GM23338 (cell line): Measurements from ENCODE around the gene B3GAT3. TPM values are rescaled to one million over a fixed set of nuclear protein-coding genes. Genes with fewer than 3 reads are reported as not detected.

Experiments used
- ATAC-seq: fragments of 200-7000 bp; cut with Tn5 transposase; 3 replicates; pipeline ENCODE4 v1.9.1; 2020
- DNase-seq: peaks from one replicate; pipeline ENCODE4 v3.0.0-alpha.2; 2015; ENCODE audit warnings: low spot score
- H2AFZ ChIP-seq: fragments of 200-600 bp; sonication (generic); 2 replicates; pipeline ENCODE4 v1.8.0; 2016; ENCODE audit warnings: antibody characterized with exemption, mild to moderate bottlenecking, moderate library complexity
- H3F3A ChIP-seq: fragments of 200-600 bp; sonication (generic); replicated peaks from 2 replicates; pipeline ENCODE4 v1.8.0; 2017; ENCODE audit warnings: antibody characterized with exemption, mixed run types, low read depth
- H3K27ac ChIP-seq: fragments of 200-600 bp; sonication (generic); 2 replicates; pipeline ENCODE4 v1.6.1; 2016; ENCODE audit warnings: low read depth
- H3K27me3 ChIP-seq: fragments of 200-600 bp; sonication (generic); 2 replicates; pipeline ENCODE4 v1.8.0; 2016; ENCODE audit warnings: mild to moderate bottlenecking, mixed run types, moderate library complexity; ENCODE audit not compliant: insufficient read depth
- H3K36me3 ChIP-seq: fragments of 200-600 bp; sonication (generic); 2 replicates; pipeline ENCODE4 v1.8.0; 2016; ENCODE audit warnings: mild to moderate bottlenecking; ENCODE audit not compliant: insufficient read depth
- H3K4me1 ChIP-seq: fragments of 200-600 bp; sonication (generic); 2 replicates; pipeline ENCODE4 v1.8.0; 2016; ENCODE audit warnings: mild to moderate bottlenecking, moderate library complexity; ENCODE audit not compliant: insufficient read depth
- H3K4me2 ChIP-seq: fragments of 200-600 bp; sonication (generic); 2 replicates; pipeline ENCODE4 v1.7.1; 2017; ENCODE audit warnings: mixed run types
- H3K4me3 ChIP-seq: fragments of 200-600 bp; sonication (generic); 2 replicates; pipeline ENCODE4 v1.6.1; 2016; ENCODE audit warnings: mixed run types
- H3K79me2 ChIP-seq: fragments of 200-600 bp; sonication (generic); replicated peaks from 2 replicates; pipeline ENCODE4 v1.8.0; 2017; ENCODE audit warnings: mild to moderate bottlenecking; ENCODE audit not compliant: insufficient read depth
- H3K9me2 ChIP-seq: fragments of 200-600 bp; sonication (generic); 2 replicates; pipeline ENCODE4 v1.8.0; 2017; ENCODE audit not compliant: insufficient read depth
- H4K20me1 ChIP-seq: fragments of 200-600 bp; sonication (generic); replicated peaks from 2 replicates; pipeline ENCODE4 v1.8.0; 2017; ENCODE audit warnings: mild to moderate bottlenecking; ENCODE audit not compliant: insufficient read depth
- H3K27ac Mint-ChIP-seq: 2 replicates; pipeline ENCODE4 v1.8.0; 2020; ENCODE audit warnings: inconsistent platforms, mild to moderate bottlenecking, moderate library complexity, mixed read lengths
- H3K27me3 Mint-ChIP-seq: 3 replicates; pipeline ENCODE4 v1.8.0; 2022; ENCODE audit warnings: low read depth, mild to moderate bottlenecking, moderate library complexity, mixed read lengths, inconsistent platforms; ENCODE audit not compliant: insufficient read depth, poor library complexity
- H3K36me3 Mint-ChIP-seq: 3 replicates; pipeline ENCODE4 v1.8.0; 2021; ENCODE audit warnings: low read depth, mild to moderate bottlenecking, inconsistent platforms, moderate library complexity, mixed read lengths
- H3K4me1 Mint-ChIP-seq: 3 replicates; pipeline ENCODE4 v1.8.0; 2020; ENCODE audit warnings: mild to moderate bottlenecking, inconsistent platforms, mixed read lengths
- H3K4me3 Mint-ChIP-seq: 3 replicates; pipeline ENCODE4 v1.8.0; 2021; ENCODE audit warnings: moderate library complexity, mild to moderate bottlenecking, inconsistent platforms, mixed read lengths
- H3K9me3 Mint-ChIP-seq: 3 replicates; pipeline ENCODE4 v1.8.0; 2020; ENCODE audit warnings: moderate library complexity, mild to moderate bottlenecking, inconsistent platforms, mixed read lengths
- CREB1 ChIP-seq: fragments of 250-450 bp; sonication (Bioruptor Pico); IDR thresholded peaks from 2 replicates; pipeline ENCODE4 v1.5.0; 2020; ENCODE audit warnings: low read depth, mild to moderate bottlenecking, moderate library complexity
- CTCF ChIP-seq, 2 experiments: fragments of 200-600 bp in 1 of 2; sonication (generic) in 1 of 2; conservative IDR thresholded peaks; 2 replicates each; pipeline versions ENCODE4 v1.5.1 to v1.6.1; 2016 to 2017; ENCODE audit warnings: antibody characterized with exemption in 2 of 2, low read depth in 2 of 2, mild to moderate bottlenecking in 2 of 2, moderate library complexity in 1 of 2
- EZH2 ChIP-seq: fragments of 200-600 bp; sonication (generic); IDR thresholded peaks from one replicate; pipeline ENCODE4 v1.8.0; 2017; ENCODE audit warnings: antibody characterized with exemption, mild to moderate bottlenecking, low read depth; ENCODE audit not compliant: unreplicated experiment
- EZH2phosphoT487 ChIP-seq: fragments of 200-600 bp; sonication (generic); IDR thresholded peaks from one replicate; pipeline ENCODE4 v1.8.1; 2018; ENCODE audit warnings: antibody characterized with exemption; ENCODE audit not compliant: unreplicated experiment
- JUNB ChIP-seq: IDR thresholded peaks from one replicate; pipeline ENCODE4 v1.6.1; 2016; ENCODE audit warnings: antibody characterized with exemption; ENCODE audit not compliant: unreplicated experiment
- NANOG ChIP-seq: IDR thresholded peaks from 2 replicates; pipeline ENCODE4 v1.6.1; 2016; ENCODE audit warnings: antibody characterized with exemption, borderline replicate concordance
- POLR2AphosphoS5 ChIP-seq: IDR thresholded peaks from 2 replicates; pipeline ENCODE4 v1.6.1; 2016; ENCODE audit warnings: antibody characterized with exemption, low read depth
- REST ChIP-seq: IDR thresholded peaks from one replicate; pipeline ENCODE4 v1.6.1; 2018; ENCODE audit warnings: antibody characterized with exemption; ENCODE audit not compliant: unreplicated experiment
- STAT1 ChIP-seq: IDR thresholded peaks from one replicate; pipeline ENCODE4 v1.6.1; 2016; ENCODE audit warnings: antibody characterized with exemption; ENCODE audit not compliant: unreplicated experiment
- ZNF114 ChIP-seq: fragments of 250-450 bp; sonication (Bioruptor Pico); IDR thresholded peaks from 2 replicates; pipeline ENCODE4 v1.5.0; 2020; ENCODE audit warnings: mild to moderate bottlenecking, moderate library complexity
- ZNF331 ChIP-seq: fragments of 250-450 bp; sonication (Bioruptor Pico); IDR thresholded peaks from 2 replicates; pipeline ENCODE4 v1.5.0; 2020; ENCODE audit warnings: low read depth, mild to moderate bottlenecking, moderate library complexity
- polyA plus RNA-seq: library from polyadenylated mRNA; unstranded; fragments of >200 nt; fragmentation: Nextera tagmentation; extraction: Ambion mirVana; gene quantifications from 2 replicates; pipeline ENCODE4 v1.2.1, GENCODE V29; 2016
- total RNA-seq: library from RNA; depleted of rRNA; stranded (reverse); fragments of >200 nt; shearing (Covaris generic); gene quantifications from 2 replicates; pipeline ENCODE4 v1.2.3, GENCODE V29; 2014
- TF ChIP-seq, protein P1 (sequence below): IDR thresholded peaks from 2 replicates; pipeline ENCODE4 v1.6.1; 2016; ENCODE audit warnings: antibody characterized with exemption

B3GAT3 gene
- total and polyA plus RNA-seq, 2 experiments from 2014 or later, result 16.4 to 18.4 TPM

- TF ChIP-seq, protein P1, sequence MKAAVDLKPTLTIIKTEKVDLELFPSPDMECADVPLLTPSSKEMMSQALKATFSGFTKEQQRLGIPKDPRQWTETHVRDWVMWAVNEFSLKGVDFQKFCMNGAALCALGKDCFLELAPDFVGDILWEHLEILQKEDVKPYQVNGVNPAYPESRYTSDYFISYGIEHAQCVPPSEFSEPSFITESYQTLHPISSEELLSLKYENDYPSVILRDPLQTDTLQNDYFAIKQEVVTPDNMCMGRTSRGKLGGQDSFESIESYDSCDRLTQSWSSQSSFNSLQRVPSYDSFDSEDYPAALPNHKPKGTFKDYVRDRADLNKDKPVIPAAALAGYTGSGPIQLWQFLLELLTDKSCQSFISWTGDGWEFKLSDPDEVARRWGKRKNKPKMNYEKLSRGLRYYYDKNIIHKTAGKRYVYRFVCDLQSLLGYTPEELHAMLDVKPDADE, result no peak
- TF ChIP-seq STAT1, result no peak
- TF ChIP-seq ZNF114 (CRISPR knock-in tag), result no peak
- no peak for TF ChIP-seq NANOG
- no peak for TF ChIP-seq ZNF331 (CRISPR knock-in tag)
- no peak for TF ChIP-seq REST
Observed at GRCh38 chr11:62569611-62570010, 52.2 kb downstream of the B3GAT3 start (continued).

DNA sequence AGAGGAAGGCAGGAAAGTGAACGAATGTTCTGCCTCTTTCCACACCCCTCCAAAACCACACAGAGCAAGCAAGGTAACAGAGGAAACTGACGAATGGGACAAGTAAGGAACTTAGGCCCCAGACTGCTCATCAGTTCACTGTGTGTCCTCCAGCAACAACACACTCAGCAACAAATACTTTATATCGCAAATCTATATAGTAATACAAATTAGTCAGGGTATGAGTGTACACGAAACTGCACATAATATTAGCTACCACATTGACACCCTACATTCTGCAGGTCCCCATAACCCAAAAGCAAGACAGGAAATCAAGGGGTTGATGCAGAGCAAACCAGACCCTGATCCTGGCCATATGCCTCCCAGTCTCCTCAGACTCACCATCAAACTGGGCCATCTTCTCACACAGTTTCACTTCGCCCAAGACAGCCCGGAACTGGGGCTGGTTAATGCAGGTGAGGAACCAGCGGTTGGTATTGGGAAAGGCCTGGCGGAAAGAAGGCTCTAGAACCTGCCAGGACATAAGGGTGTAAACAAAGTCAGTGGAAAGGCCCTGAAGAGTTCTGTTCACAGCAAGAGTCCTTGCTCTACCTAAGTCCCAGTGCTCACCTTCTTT lies 54.7 kb downstream of the B3GAT3 start:
- no peak overlapping the region for H3K4me3 ChIP-seq
- H3K27ac Mint-ChIP-seq, result no peak overlapping the region; the same call in 1 of the 2 replicates
- DNase-seq, result no peak
- H2AFZ ChIP-seq, result no peak overlapping the region
- no peak for ATAC-seq
- H3K4me1 ChIP-seq, result peaks cover 23% of the 10 kb centered on the region
- H3K36me3 Mint-ChIP-seq, result peaks cover 96% of the 10 kb centered on the region
- peaks cover 15% of the 10 kb centered on the region for H3K27me3 Mint-ChIP-seq
- H3F3A ChIP-seq, result peaks cover 80% of the 10 kb centered on the region
- H3K27ac ChIP-seq, result 0 out of 2 replicates have a peak overlapping the region, but pooled peaks have one; percentile 19
- peaks cover 88% of the 10 kb centered on the region for H4K20me1 ChIP-seq
- H3K36me3 ChIP-seq, result peaks cover 84% of the 10 kb centered on the region
- H3K4me2 ChIP-seq, result no peak overlapping the region
- H3K79me2 ChIP-seq, result peaks cover 82% of the 10 kb centered on the region
- H3K4me1 Mint-ChIP-seq, result peaks cover 34% of the 10 kb centered on the region
- no peaks in the 10 kb centered on the region; the same call in 2 of the 3 replicates for H3K9me3 Mint-ChIP-seq
- H3K4me3 Mint-ChIP-seq, result no peak overlapping the region
- H3K27me3 ChIP-seq, result no peaks in the 10 kb centered on the region
- H3K9me2 ChIP-seq, result no peaks in the 10 kb centered on the region
- TF ChIP-seq POLR2AphosphoS5, result no peak
- TF ChIP-seq CTCF (conservative IDR thresholded peaks at IDR 0.05; ENCODE audit: low read depth in 2 of 2), result no peak
- TF ChIP-seq EZH2phosphoT487, result no peak
- TF ChIP-seq NANOG, result no peak
- TF ChIP-seq, protein P1, result no peak
- TF ChIP-seq ZNF114 (CRISPR knock-in tag), result no peak
- no peak for TF ChIP-seq ZNF331 (CRISPR knock-in tag)
- TF ChIP-seq STAT1, result no peak
- no peak for TF ChIP-seq EZH2
- no peak for TF ChIP-seq CREB1
- TF ChIP-seq JUNB, result no peak
- no peak for TF ChIP-seq REST
